SK-N-SH treated with all-trans-retinoic acid at 6 μM for 48 hours (cell line): Measurements from ENCODE around the gene TANGO2.

Experiments used
- ATAC-seq: fragments of 200-7000 bp; cut with Tn5 transposase; 3 replicates; pipeline ENCODE4 v1.9.1; 2020; ENCODE audit warnings: mild to moderate bottlenecking, moderate library complexity
- BACH2 ChIP-seq: fragments of 250-450 bp; sonication (Bioruptor Pico); IDR thresholded peaks from 2 replicates; pipeline ENCODE4 v1.9.0; 2021; ENCODE audit warnings: mild to moderate bottlenecking, borderline replicate concordance
- CREB5 ChIP-seq: fragments of 250-450 bp; sonication (Bioruptor Pico); IDR thresholded peaks from 2 replicates; pipeline ENCODE4 v1.5.1; 2020; ENCODE audit warnings: low read depth, mild to moderate bottlenecking, moderate library complexity
- CSDC2 ChIP-seq: fragments of 250-450 bp; sonication (Bioruptor Pico); IDR thresholded peaks from 2 replicates; pipeline ENCODE4 v1.5.0; 2020; ENCODE audit warnings: mild to moderate bottlenecking, moderate library complexity
- CSRNP3 ChIP-seq: fragments of 250-450 bp; sonication (Bioruptor Pico); IDR thresholded peaks from 2 replicates; pipeline ENCODE4 v1.5.1; 2021; ENCODE audit warnings: mild to moderate bottlenecking, moderate library complexity
- ESRRG ChIP-seq: fragments of 250-450 bp; sonication (Bioruptor Pico); IDR thresholded peaks from 2 replicates; pipeline ENCODE4 v1.6.1; 2021; ENCODE audit warnings: mild to moderate bottlenecking
- GLIS3 ChIP-seq: fragments of 250-450 bp; sonication (Bioruptor Pico); IDR thresholded peaks from 2 replicates; pipeline ENCODE4 v1.5.0; 2020; ENCODE audit warnings: mild to moderate bottlenecking, moderate library complexity
- ISL1 ChIP-seq: fragments of 250-450 bp; sonication (Bioruptor Pico); IDR thresholded peaks from 2 replicates; pipeline ENCODE4 v2.1.2; 2022; ENCODE audit warnings: mild to moderate bottlenecking, moderate library complexity
- OSR1 ChIP-seq: fragments of 250-450 bp; sonication (Bioruptor Pico); IDR thresholded peaks from 2 replicates; pipeline ENCODE4 v1.8.0; 2022; ENCODE audit warnings: moderate library complexity, mild to moderate bottlenecking, inconsistent platforms
- PATZ1 ChIP-seq: fragments of 250-450 bp; sonication (Bioruptor Pico); IDR thresholded peaks from 2 replicates; pipeline ENCODE4 v1.8.0; 2020; ENCODE audit warnings: mild to moderate bottlenecking, moderate library complexity, borderline replicate concordance
- PPARA ChIP-seq: fragments of 250-450 bp; sonication (Bioruptor Pico); IDR thresholded peaks from 2 replicates; pipeline ENCODE4 v1.5.0; 2020; ENCODE audit warnings: mild to moderate bottlenecking, borderline replicate concordance
- RARB ChIP-seq: fragments of 250-450 bp; sonication (Bioruptor Pico); IDR thresholded peaks from 2 replicates; pipeline ENCODE4 v1.8.0; 2021; ENCODE audit warnings: mild to moderate bottlenecking, moderate library complexity
- SNAI2 ChIP-seq: fragments of 250-450 bp; sonication (Bioruptor Pico); IDR thresholded peaks from 2 replicates; pipeline ENCODE4 v1.5.0; 2020; ENCODE audit warnings: mild to moderate bottlenecking, moderate library complexity
- TOX ChIP-seq: fragments of 250-450 bp; sonication (Bioruptor Pico); IDR thresholded peaks from 2 replicates; pipeline ENCODE4 v1.8.0; 2021; ENCODE audit warnings: mild to moderate bottlenecking, moderate library complexity, borderline replicate concordance
- TSHZ2 ChIP-seq: fragments of 250-450 bp; sonication (Bioruptor Pico); IDR thresholded peaks from 2 replicates; pipeline ENCODE4 v1.5.0; 2020; ENCODE audit warnings: mild to moderate bottlenecking, moderate library complexity
- ZC3H10 ChIP-seq: fragments of 250-450 bp; sonication (Bioruptor Pico); IDR thresholded peaks from 2 replicates; pipeline ENCODE4 v1.5.1; 2021; ENCODE audit warnings: mild to moderate bottlenecking, moderate library complexity
- ZFP3 ChIP-seq: fragments of 250-450 bp; sonication (Bioruptor Pico); IDR thresholded peaks from 2 replicates; pipeline ENCODE4 v1.5.0; 2020; ENCODE audit warnings: mild to moderate bottlenecking, moderate library complexity
- ZFP30 ChIP-seq: fragments of 450-650 bp; formaldehyde crosslinking; IDR thresholded peaks from 2 replicates; pipeline ENCODE4 v1.5.0; 2022; ENCODE audit warnings: mild to moderate bottlenecking, moderate library complexity
- ZNF565 ChIP-seq: fragments of 450-650 bp; formaldehyde crosslinking; conservative IDR thresholded peaks from 2 replicates; pipeline ENCODE4 v1.5.0; 2020; ENCODE audit warnings: low read depth, mild to moderate bottlenecking, moderate library complexity
- ZNF70 ChIP-seq: fragments of 450-650 bp; formaldehyde crosslinking; IDR thresholded peaks from 2 replicates; pipeline ENCODE4 v1.5.0; 2020; ENCODE audit warnings: mild to moderate bottlenecking, moderate library complexity
- ZNF8 ChIP-seq: fragments of 450-650 bp; formaldehyde crosslinking; IDR thresholded peaks from 2 replicates; pipeline ENCODE4 v1.5.0; 2020; ENCODE audit warnings: mild to moderate bottlenecking, moderate library complexity

The TANGO2 gene

DNA sequence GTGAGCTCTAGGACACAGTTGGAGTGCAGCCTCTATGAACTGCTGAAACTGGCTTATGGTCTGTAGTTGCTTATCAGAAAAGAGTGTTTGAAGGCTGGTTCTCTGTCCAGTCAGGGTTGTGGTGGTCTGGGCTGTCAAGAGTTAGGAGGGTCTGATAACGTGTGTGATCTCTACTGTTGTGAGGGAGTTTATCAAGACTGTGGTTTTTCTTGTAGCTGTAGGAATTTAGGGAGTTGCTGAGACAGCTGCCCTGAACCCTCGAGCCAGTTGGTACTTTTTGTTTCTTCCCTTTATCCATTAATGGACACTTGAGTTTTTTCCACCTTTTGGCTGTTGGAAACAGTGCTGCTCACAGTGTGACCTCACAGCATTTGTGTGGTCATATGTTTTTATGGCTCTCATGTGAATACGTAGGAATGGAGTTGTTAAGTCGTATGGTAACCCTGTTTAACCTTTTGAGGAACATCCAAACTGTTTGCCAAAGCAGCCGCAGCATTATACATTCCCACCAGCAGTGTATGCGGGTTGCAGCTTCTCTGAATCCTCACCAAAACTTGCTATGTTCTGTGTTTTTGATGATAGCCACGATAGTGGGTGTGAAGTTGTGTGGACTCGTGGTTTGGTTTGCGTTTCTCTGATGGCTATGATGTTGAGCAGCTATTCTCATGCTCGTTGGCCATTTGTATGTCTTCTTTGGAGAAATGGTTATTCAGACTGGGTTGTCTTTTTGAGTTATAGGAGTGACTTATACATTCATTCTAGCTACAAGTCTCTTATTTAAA is 38.3 kb downstream of the TANGO2 start:
- TF ChIP-seq ZFP3 (CRISPR knock-in tag) (no peak), CSDC2 (CRISPR knock-in tag) (no peak), ISL1 (CRISPR knock-in tag) (no peak), CREB5 (CRISPR knock-in tag) (no peak), ZFP30 (CRISPR knock-in tag) (no peak), TSHZ2 (CRISPR knock-in tag) (no peak), PATZ1 (no peak), BACH2 (CRISPR knock-in tag) (no peak), TOX (CRISPR knock-in tag) (no peak), ZNF565 (no peak), CSRNP3 (CRISPR knock-in tag) (no peak), ZNF70 (CRISPR knock-in tag) (no peak), GLIS3 (CRISPR knock-in tag) (no peak), ZC3H10 (CRISPR knock-in tag) (no peak), RARB (CRISPR knock-in tag) (no peak), PPARA (no peak)
- ATAC-seq, result no peak

DNA sequence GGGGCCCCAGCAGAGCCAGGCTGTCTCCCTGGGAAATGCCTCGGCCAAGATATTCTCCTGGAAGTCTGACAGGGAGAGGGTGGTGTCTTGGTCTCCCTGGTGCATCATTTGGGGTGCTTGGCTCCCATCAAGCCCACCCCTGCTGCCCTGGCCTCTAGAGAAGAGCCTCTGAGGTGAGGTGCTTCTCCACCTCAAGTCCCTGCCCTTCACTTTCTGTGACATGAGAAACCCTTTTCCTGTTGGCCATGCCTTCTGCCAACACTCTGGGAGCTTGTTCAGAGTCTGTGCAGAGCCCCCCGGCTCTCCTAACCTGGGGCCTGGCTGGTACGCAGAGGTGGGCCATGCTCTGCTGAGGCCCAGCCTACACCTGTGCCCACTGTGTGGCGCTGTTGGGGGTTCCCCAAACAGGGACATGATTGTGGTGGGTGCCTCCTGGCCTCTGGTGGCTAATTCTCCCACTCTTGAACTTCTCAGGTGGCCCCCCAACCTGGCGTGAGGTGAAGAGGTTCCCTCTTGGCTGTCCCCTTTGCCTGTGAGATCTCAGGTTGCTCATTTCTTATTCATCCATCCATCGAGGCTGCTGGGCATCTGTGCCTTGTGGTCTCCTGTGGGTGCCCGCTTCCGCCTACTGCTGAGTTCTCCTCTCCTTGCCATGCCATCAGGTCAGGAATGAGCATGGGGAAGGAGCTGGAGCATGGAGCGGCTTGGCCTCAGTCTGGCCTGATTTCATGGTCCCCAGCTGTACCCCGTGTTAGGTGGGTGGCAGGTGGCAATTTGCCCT is 40.0 kb downstream of the TANGO2 start:
- no peak for ATAC-seq
- TF ChIP-seq PATZ1, result no peak
- TF ChIP-seq ZFP30 (CRISPR knock-in tag), result no peak
- no peak for TF ChIP-seq TSHZ2 (CRISPR knock-in tag)
- TF ChIP-seq ZNF8 (CRISPR knock-in tag), result no peak
- TF ChIP-seq SNAI2 (CRISPR knock-in tag), result no peak
- no peak for TF ChIP-seq ZNF70 (CRISPR knock-in tag)
- TF ChIP-seq BACH2 (CRISPR knock-in tag), result no peak
- TF ChIP-seq ESRRG, result no peak
- TF ChIP-seq CSRNP3 (CRISPR knock-in tag), result no peak
- no peak for TF ChIP-seq ZFP3 (CRISPR knock-in tag)
- TF ChIP-seq OSR1 (CRISPR knock-in tag), result no peak
- no peak for TF ChIP-seq CREB5 (CRISPR knock-in tag)
